Calu3 (cell line): ENCODE measurements around the gene HNRNPDL. TPM values are rescaled to one million over a fixed set of nuclear protein-coding genes. Genes with fewer than 3 reads are reported as not detected.
A peak's percentile ranks its signal among the peaks of the same experiment; 100 is the strongest.

Experiments used
- BruUV-seq: library from RNA; stranded (reverse); fragments of 400-500 nt; replicated peaks from 2 replicates; lab custom pipeline; 2021; lab: Mats Ljungman, UMichigan
- CTCF ChIA-PET: fragments of 300-600 bp; sonication (Branson Sonifier 250); formaldehyde crosslinking; loops from one replicate; lab custom pipeline; 2022; ENCODE audit warnings: antibody characterized with exemption; lab: Charles Lee
- DNase-seq: peaks from one replicate; pipeline ENCODE4 v3.0.0; 2022
- H3K27ac Mint-ChIP-seq: one replicate; pipeline ENCODE4 v1.8.0; 2022; ENCODE audit warnings: mixed read lengths; ENCODE audit not compliant: unreplicated experiment
- H3K27me3 Mint-ChIP-seq: one replicate; pipeline ENCODE4 v1.8.0; 2022; ENCODE audit warnings: mixed read lengths; ENCODE audit not compliant: unreplicated experiment
- H3K36me3 Mint-ChIP-seq: one replicate; pipeline ENCODE4 v1.8.0; 2022; ENCODE audit warnings: mild to moderate bottlenecking, moderate library complexity, mixed read lengths; ENCODE audit not compliant: insufficient read depth, unreplicated experiment
- H3K4me1 Mint-ChIP-seq: one replicate; pipeline ENCODE4 v1.8.0; 2022; ENCODE audit warnings: mild to moderate bottlenecking, low read depth, mixed read lengths; ENCODE audit not compliant: unreplicated experiment
- H3K4me3 Mint-ChIP-seq: one replicate; pipeline ENCODE4 v1.8.0; 2022; ENCODE audit warnings: mild to moderate bottlenecking, low read depth, moderate library complexity, mixed read lengths; ENCODE audit not compliant: unreplicated experiment
- H3K9me3 Mint-ChIP-seq: one replicate; pipeline ENCODE4 v1.8.0; 2022; ENCODE audit warnings: low read depth, mixed read lengths; ENCODE audit not compliant: unreplicated experiment
- intact Hi-C: fragments of 100-400 bp; cut with micrococcal nuclease; formaldehyde crosslinking; loops from one replicate; pipeline ENCODE4 v1.10.0; 2022; ENCODE audit not compliant: unreplicated experiment
- total RNA-seq: library from RNA; stranded (reverse); gene quantifications from 2 replicates; pipeline ENCODE4 v1.2.3, GENCODE V29; 2022
- TF ChIP-seq, protein P1 (sequence below): fragments of 200-600 bp; IDR thresholded peaks from one replicate; pipeline ENCODE4 v1.8.0; 2022; ENCODE audit warnings: antibody characterized with exemption; ENCODE audit not compliant: unreplicated experiment

HNRNPDL gene
- total RNA-seq, 1 experiment from 2014 or later = 198 TPM

DNA sequence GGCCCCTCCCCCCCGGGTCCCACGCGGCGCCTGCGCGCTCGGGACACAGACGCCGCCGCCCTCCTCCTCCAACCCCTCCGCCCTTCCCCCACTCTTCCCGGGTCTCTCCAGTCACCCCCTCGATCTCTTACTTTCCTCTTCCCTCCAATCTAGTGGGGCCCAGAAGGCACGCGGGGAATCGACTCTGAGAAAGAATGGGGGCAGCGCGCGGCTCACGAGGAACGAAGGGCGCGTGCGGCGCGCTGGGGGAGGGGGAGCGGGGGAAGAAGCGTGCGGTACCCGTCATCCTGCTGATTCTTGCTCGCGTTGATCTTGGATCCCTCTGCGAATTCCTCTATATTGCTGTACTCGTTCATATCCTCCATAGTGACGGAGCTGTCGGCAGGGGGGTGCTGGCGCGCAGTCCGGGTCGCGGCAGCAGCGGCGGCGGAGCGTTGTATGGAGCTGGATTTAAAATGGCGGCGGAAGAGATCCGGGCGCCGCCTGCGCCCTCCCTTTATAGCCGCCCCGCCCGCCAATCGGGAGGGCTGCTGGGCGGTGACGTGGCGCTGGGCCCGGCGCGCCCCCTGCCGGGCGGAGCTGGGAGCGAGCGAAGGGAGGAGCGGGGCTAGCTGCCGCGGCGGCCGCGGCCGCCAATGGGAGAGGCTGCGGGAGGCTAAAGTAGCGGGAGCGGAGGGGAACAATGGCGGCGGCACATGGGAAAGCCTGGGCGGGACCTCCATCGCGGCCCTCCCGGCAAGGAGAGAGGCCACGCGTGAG, 1.1 kb downstream of the HNRNPDL start:
- BruUV-seq = no TSS peak
- Mint-ChIP-seq H3K27ac (peak overlapping the region; percentile 99), H3K27me3 (peaks cover 9% of the 10 kb centered on the region), H3K4me1 (peaks cover 18% of the 10 kb centered on the region), H3K4me3 (peak overlapping the region; percentile 99), H3K36me3 (peaks cover 79% of the 10 kb centered on the region), H3K9me3 (no peaks in the 10 kb centered on the region)
- intact Hi-C loops = loop anchor here (2.0 kb wide), 1 partner anchor 54 kb away; no protein-coding TSS in a partner anchor
- CTCF ChIA-PET = interaction anchor here (0.6 to 1.0 kb wide), 2 partner anchors 9 to 34 kb away, joined by 3 to 4 read pairs; no protein-coding TSS in a partner anchor
- DNase-seq = peak; percentile 92
- TF ChIP-seq, protein P1, sequence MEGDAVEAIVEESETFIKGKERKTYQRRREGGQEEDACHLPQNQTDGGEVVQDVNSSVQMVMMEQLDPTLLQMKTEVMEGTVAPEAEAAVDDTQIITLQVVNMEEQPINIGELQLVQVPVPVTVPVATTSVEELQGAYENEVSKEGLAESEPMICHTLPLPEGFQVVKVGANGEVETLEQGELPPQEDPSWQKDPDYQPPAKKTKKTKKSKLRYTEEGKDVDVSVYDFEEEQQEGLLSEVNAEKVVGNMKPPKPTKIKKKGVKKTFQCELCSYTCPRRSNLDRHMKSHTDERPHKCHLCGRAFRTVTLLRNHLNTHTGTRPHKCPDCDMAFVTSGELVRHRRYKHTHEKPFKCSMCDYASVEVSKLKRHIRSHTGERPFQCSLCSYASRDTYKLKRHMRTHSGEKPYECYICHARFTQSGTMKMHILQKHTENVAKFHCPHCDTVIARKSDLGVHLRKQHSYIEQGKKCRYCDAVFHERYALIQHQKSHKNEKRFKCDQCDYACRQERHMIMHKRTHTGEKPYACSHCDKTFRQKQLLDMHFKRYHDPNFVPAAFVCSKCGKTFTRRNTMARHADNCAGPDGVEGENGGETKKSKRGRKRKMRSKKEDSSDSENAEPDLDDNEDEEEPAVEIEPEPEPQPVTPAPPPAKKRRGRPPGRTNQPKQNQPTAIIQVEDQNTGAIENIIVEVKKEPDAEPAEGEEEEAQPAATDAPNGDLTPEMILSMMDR = peak; percentile 80

DNA sequence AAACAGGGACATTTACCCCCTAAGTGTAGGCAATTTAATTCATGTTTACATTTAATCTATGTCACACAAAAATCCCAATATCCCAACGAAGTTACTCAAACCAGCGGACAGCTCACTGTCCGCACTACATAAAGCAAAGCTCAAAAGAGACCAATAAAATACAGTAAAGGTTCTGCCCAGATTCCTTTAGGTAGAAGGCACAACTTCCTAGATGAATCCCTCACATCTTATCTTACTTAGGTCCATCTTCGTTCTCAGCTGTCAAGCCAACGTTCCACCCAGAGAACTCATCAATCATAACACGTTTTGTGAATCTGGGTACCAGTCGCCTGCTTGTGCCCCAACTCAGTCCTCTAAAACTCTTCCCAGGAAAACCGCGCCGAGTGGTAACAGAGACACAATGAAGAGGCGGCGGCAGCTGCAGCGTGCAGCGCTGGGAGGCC, 1.7 kb downstream of the HNRNPDL start:
- intact Hi-C loops = loop anchor here (2.0 kb wide), 1 partner anchor 54 kb away; no protein-coding TSS in a partner anchor
- Mint-ChIP-seq H3K27me3 (peaks cover 9% of the 10 kb centered on the region), H3K4me3 (peak overlapping the region; percentile 99), H3K36me3 (peaks cover 84% of the 10 kb centered on the region), H3K4me1 (peaks cover 24% of the 10 kb centered on the region), H3K27ac (peak overlapping the region; percentile 99), H3K9me3 (no peaks in the 10 kb centered on the region)
- CTCF ChIA-PET = interaction anchor here (1.0 kb wide), 1 partner anchor 34 kb away, joined by 3 read pairs; no protein-coding TSS in a partner anchor
- DNase-seq = no peak
- TF ChIP-seq, protein P1 = no peak
- no TSS peak for BruUV-seq

DNA sequence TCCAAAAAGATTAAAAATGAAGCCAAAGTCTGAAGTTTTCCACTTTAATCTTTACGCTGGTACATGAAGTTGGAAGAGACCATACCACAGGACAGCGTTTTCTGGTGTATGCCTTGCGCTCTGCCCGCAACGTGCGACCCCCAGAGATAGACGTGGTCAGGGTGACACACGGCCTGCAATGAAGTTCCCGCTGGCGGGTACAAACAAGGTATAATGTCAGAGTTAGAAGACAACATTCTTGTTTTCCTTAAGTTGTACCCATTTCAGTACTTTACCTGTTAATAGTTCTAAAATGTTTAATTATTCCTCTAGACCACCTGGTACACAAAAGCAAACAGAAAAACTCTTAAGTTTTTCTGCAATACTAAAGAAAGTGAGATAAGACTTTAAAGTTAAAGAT, 4.8 kb downstream of the HNRNPDL start:
- H3K36me3 Mint-ChIP-seq = peaks cover 85% of the 10 kb centered on the region
- no peaks in the 10 kb centered on the region for H3K9me3 Mint-ChIP-seq
- peak overlapping the region; percentile 99 for H3K4me3 Mint-ChIP-seq
- no peak overlapping the region for H3K27ac Mint-ChIP-seq
- CTCF ChIA-PET = no interaction called here
- intact Hi-C loops = no loop called here
- H3K4me1 Mint-ChIP-seq = peaks cover 26% of the 10 kb centered on the region
- H3K27me3 Mint-ChIP-seq = peaks cover 9% of the 10 kb centered on the region
- TF ChIP-seq, protein P1 = no peak
- BruUV-seq = no TSS peak
- DNase-seq = no peak

DNA sequence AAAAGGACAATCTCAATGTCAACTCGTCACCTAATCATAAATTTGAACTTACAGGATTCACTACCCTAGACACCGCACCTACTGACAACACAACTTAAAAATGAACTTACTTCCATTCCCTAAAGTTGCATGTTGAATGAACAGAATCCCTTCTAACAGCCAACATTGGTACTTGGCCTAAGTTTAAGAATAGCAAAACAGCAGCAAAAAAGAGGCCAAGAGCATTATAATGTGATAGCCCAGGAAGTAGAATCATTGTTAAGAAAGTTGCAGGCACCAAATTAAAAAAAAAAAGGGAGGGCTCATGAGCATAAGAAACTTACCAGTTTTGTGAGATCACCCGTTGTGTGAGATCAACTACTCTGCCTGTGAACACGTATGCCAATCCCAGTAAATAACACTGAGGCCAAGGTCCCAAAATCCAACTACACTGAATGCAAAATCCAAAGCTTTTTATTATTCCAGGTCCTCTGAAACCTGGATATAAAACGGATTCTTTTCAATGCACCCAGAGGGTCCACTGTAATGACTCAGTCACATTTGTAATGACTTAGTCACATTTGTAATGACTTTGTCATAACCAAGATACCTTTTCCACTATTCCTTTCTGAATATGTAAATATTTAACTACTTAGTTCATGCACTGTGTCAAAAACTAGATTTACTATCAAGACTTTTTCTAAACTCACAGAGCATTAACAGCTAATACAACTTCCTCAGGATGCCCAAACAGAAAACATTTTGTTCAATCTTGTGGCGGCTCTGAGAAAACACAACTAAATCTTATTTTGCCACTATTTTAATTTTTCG, 6.8 kb downstream of the HNRNPDL start:
- no TSS peak for BruUV-seq
- Mint-ChIP-seq H3K27me3 (no peaks in the 10 kb centered on the region), H3K27ac (peak overlapping the region; percentile 91), H3K4me1 (peaks cover 26% of the 10 kb centered on the region), H3K4me3 (peak overlapping the region; percentile 59), H3K36me3 (peaks cover 65% of the 10 kb centered on the region), H3K9me3 (no peaks in the 10 kb centered on the region)
- TF ChIP-seq, protein P1 = no peak
- intact Hi-C loops = no loop called here
- no peak for DNase-seq
- CTCF ChIA-PET = no interaction called here
